Fibroblast of the aortic adventitia (primary cell): ENCODE results near the gene ZBTB14. TPM values are rescaled to one million over a fixed set of nuclear protein-coding genes. Genes with fewer than 3 reads are reported as not detected.

Experiments
- DNase-seq: peaks from one replicate; pipeline ENCODE4 v3.0.0-alpha.2; 2010; ENCODE audit warnings: low read depth
- H3K4me3 ChIP-seq: 2 replicates; pipeline ENCODE4 v1.5.1; 2011; ENCODE audit warnings: low read depth, mild to moderate bottlenecking, control low read depth, low read length, moderate library complexity
- CTCF ChIP-seq: IDR thresholded peaks from 2 replicates; pipeline ENCODE4 v1.5.1; 2011; ENCODE audit warnings: mild to moderate bottlenecking, low read length, control low read depth, inconsistent platforms; ENCODE audit not compliant: insufficient read depth
- total RNA-seq: library from RNA; depleted of rRNA; stranded (reverse); fragments of >200 nt; gene quantifications from 2 replicates; pipeline ENCODE4 v1.2.3, GENCODE V29; 2012; ENCODE audit warnings: low replicate concordance

The ZBTB14 gene
- 17.4 and 35.8 TPM in 2 replicates for total RNA-seq

GRCh38 chr18:5295231-5295920 is at the start of gene ZBTB14:
TSS of gene ZBTB14 (minus strand) at chr18:5295726. CDS start at chr18:5293246, 2,480 bp downstream.
- H3K4me3 ChIP-seq, result peak within 1 kb of the TSS; percentile 89
- peak; percentile 43 for DNase-seq
- no peak for TF ChIP-seq CTCF

- no peak overlapping the region for H3K4me3 ChIP-seq
- no peak for TF ChIP-seq CTCF
- DNase-seq, result no peak
These were observed 43.8 kb upstream of the ZBTB14 start for GRCh38 chr18:5339202-5339834.

- TF ChIP-seq CTCF, result no peak
- no peak for DNase-seq
- H3K4me3 ChIP-seq, result no peak overlapping the region
These were observed 39.0 kb upstream of the ZBTB14 start for GRCh38 chr18:5334456-5335075.

GRCh38 chr18:5318061-5318700 is 22.7 kb upstream of the ZBTB14 start:
- no peak overlapping the region for H3K4me3 ChIP-seq
- no peak for TF ChIP-seq CTCF
- no peak for DNase-seq

GRCh38 chr18:5317186-5317585 is 21.7 kb upstream of the ZBTB14 start:
- peak; percentile 7 for DNase-seq
- H3K4me3 ChIP-seq, result no peak overlapping the region
- no peak for TF ChIP-seq CTCF

GRCh38 chr18:5315838-5316237 is 20.3 kb upstream of the ZBTB14 start:
- H3K4me3 ChIP-seq, result no peak overlapping the region
- no peak for DNase-seq
- TF ChIP-seq CTCF, result no peak
